Muscle of leg (tissue), 11 donors: Measurements from ENCODE around the gene FKBP8. TPM values are rescaled to one million over a fixed set of nuclear protein-coding genes. Genes with fewer than 3 reads are reported as not detected.
A peak's percentile ranks its signal among the peaks of the same experiment; 100 is the strongest.

ENCODE experiments used
- DNase-seq: peaks from one replicate; pipeline ENCODE4 v3.0.0; 2013
- H3K27ac ChIP-seq: one replicate; pipeline ENCODE4 v1.5.1; 2013; ENCODE audit warnings: mild to moderate bottlenecking, low read length, control low read depth
- H3K27me3 ChIP-seq: one replicate; pipeline ENCODE4 v1.6.1; 2013; ENCODE audit warnings: low read length; ENCODE audit not compliant: control insufficient read depth, insufficient read depth
- H3K36me3 ChIP-seq: one replicate; pipeline ENCODE4 v1.6.1; 2013; ENCODE audit warnings: low read length; ENCODE audit not compliant: control insufficient read depth, insufficient read depth
- H3K4me1 ChIP-seq: one replicate; pipeline ENCODE4 v1.6.1; 2013; ENCODE audit warnings: low read length; ENCODE audit not compliant: control insufficient read depth, insufficient read depth
- H3K4me3 ChIP-seq: one replicate; pipeline ENCODE4 v1.5.1; 2013; ENCODE audit warnings: low read length, control low read depth
- H3K9me3 ChIP-seq: replicated peaks from 2 replicates; pipeline ENCODE4 v1.6.1; 2013; ENCODE audit warnings: low read depth, low read length; ENCODE audit not compliant: control insufficient read depth
- WGBS: methylation state at CpG from one replicate; pipeline ENCODE4 v1.1.5; 2013; ENCODE audit warnings: missing lambda C conversion rate; ENCODE audit not compliant: insufficient coverage; 5-methylcytosine and 5-hydroxymethylcytosine counted together
- polyA plus RNA-seq, 8 donors: library from polyadenylated mRNA; unstranded; fragments of 120-200 nt; gene quantifications; one replicate each; pipeline versions ENCODE4 v1.2.1 to v1.2.3, GENCODE V29; 2013; ENCODE audit warnings: inconsistent platforms in 1 of 8, low replicate concordance in 1 of 8; ENCODE audit not compliant: insufficient read length in 8 of 8, insufficient read depth in 1 of 8
- total RNA-seq: library from RNA; stranded (reverse); fragments of 120-200 nt; gene quantifications from one replicate; pipeline ENCODE4 v1.2.4, GENCODE V29; 2013

FKBP8 gene
- total and polyA plus RNA-seq, 9 donors, result 98.8 to 150 (median 136) TPM

- H3K9me3 ChIP-seq, result no peaks in the 10 kb centered on the region
- H3K4me1 ChIP-seq, result peaks cover 88% of the 10 kb centered on the region
- DNase-seq, result peak; percentile 49
- peak overlapping the region; percentile 65 for H3K27ac ChIP-seq
- H3K36me3 ChIP-seq, result no peaks in the 10 kb centered on the region
- H3K27me3 ChIP-seq, result no peaks in the 10 kb centered on the region
- H3K4me3 ChIP-seq, result no peak overlapping the region
- WGBS, result 75% methylated on average over 16 of the region's 17 CpGs
Measured at GRCh38 chr19:18502638-18503294, 40.6 kb downstream of the FKBP8 start.

DNA sequence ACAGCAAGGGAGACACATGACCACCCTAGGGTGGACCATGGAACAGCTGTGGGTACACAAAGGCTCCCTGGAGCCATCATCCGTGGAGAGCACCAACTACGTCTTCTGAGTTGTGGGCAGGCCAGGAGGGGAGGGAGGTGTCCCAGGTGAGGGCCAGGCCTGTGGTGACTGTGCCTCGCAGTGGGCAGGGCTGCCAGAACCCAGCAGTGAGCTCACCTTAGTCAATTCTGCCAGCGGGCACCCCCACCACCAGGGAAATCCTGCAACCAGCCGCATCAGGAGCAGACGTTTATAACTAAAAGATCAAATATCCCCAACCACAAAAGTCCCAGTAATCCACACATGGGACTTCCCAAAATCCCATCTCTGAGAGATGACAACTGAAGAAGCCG, 41.1 kb downstream of the FKBP8 start:
- Histone ChIP-seq H3K27me3 (no peaks in the 10 kb centered on the region), H3K4me3 (no peak overlapping the region)
- WGBS, result 70% methylated on average over 4 of the region's 7 CpGs

DNA sequence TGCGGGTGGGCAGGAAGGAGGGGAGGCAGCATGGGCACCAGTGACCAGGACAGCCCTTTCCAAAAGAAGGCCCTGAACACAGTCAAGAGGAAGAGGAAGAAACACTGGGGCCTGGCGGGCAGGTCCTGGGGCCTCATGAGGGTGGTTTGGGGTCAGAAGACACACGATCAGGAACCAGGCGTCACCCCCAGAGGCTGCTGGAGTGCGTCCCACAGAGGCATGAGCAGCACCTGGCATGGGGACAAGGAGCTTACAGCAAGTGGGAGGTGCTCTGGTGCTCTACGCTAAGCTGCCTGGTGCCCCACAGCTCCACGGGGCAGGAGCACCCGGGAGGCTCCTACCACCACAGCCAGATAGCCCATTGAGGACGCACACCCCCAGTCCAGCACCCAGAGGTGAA, 41.5 kb downstream of the FKBP8 start:
- Histone ChIP-seq H3K9me3 (no peaks in the 10 kb centered on the region), H3K36me3 (no peaks in the 10 kb centered on the region), H3K27ac (peak overlapping the region; percentile 65), H3K27me3 (no peaks in the 10 kb centered on the region), H3K4me1 (peaks cover 79% of the 10 kb centered on the region), H3K4me3 (no peak overlapping the region)
- DNase-seq, result no peak
- 56% methylated on average over 9 of the region's 9 CpGs for WGBS

More for the DNA sequence above, 41.1 kb downstream of the FKBP8 start:
- Histone ChIP-seq H3K9me3 (no peaks in the 10 kb centered on the region), H3K4me1 (peaks cover 83% of the 10 kb centered on the region), H3K36me3 (no peaks in the 10 kb centered on the region), H3K27ac (peak overlapping the region; percentile 65)
- no peak for DNase-seq

DNA sequence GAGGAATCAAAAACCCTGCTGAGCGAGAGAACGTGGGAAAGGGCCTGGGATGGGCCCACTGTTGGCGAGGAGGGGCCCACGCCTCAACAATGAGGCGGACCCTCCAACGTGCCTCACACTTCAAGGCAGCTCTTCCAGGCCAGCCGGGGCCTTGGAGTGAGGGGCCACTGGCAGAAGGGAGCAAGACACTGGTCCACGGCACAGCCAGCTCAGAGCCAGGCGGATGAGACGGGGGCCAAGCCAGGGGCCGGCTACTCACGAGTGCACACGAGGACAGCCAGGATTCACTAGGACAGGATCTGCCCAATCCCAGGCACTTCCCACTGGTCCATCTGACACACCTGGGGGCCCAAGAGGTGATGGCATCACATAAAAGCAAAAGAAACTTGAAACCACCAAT, 42.0 kb downstream of the FKBP8 start:
- Histone ChIP-seq H3K27me3 (no peaks in the 10 kb centered on the region), H3K4me3 (no peak overlapping the region), H3K4me1 (peaks cover 77% of the 10 kb centered on the region), H3K9me3 (no peaks in the 10 kb centered on the region), H3K27ac (peak overlapping the region; percentile 7), H3K36me3 (no peaks in the 10 kb centered on the region)
- WGBS, result 81% methylated on average over 13 of the region's 13 CpGs
- no peak for DNase-seq

- 40% methylated on average over 9 of the region's 11 CpGs for WGBS
- no peak for DNase-seq
- H3K27me3 ChIP-seq, result no peaks in the 10 kb centered on the region
Measured at GRCh38 chr19:18500799-18501198, 42.6 kb downstream of the FKBP8 start.

GRCh38 chr19:18500376-18500775, 43.0 kb downstream of the FKBP8 start:
- H3K27ac ChIP-seq, result peak overlapping the region; percentile 75
- H3K36me3 ChIP-seq, result no peaks in the 10 kb centered on the region
- H3K9me3 ChIP-seq, result no peaks in the 10 kb centered on the region
- peaks cover 75% of the 10 kb centered on the region for H3K4me1 ChIP-seq
- peak; percentile 68 for DNase-seq
- no peak overlapping the region for H3K4me3 ChIP-seq
- no peaks in the 10 kb centered on the region for H3K27me3 ChIP-seq
- 36% methylated on average over 7 of the region's 7 CpGs for WGBS

More at GRCh38 chr19:18500799-18501198, 42.6 kb downstream of the FKBP8 start:
- Histone ChIP-seq H3K9me3 (no peaks in the 10 kb centered on the region), H3K4me3 (no peak overlapping the region), H3K27ac (peak overlapping the region; percentile 75), H3K36me3 (no peaks in the 10 kb centered on the region), H3K4me1 (peaks cover 77% of the 10 kb centered on the region)

DNA sequence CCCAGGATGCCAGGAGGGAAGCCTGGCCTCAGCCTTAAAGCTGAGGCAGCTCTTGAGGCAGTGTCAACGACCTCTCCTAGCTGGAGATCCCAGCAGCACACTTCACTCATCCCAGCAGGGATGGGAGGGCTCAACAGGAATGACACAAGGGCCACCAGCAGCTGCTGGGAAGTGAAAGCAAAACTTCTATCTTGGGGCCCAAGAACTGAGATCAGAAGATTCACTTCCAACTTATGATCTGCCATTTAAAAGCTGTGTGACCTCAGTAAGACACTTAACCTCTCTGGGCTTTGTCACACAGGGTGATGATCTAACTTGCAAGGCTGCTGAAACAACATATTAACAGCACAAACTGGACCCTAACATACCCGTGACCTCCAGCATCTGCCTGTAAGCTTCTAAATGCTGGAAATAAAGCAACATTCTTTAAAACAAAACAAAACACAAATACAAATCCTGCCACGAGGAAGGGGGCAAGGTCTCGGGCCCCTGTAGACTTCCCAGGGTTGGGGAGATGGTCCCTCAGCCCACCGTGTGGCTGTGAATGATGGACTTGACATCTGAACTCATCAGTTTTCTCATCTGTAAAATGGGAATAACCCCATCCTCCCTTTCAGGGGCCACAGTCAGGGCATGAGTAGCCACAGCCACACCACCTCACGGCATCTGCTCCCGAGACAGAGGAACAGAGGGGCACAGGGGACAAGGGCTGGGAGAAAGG, 44.2 kb downstream of the FKBP8 start:
- H3K36me3 ChIP-seq, result no peaks in the 10 kb centered on the region
- H3K4me1 ChIP-seq, result peaks cover 75% of the 10 kb centered on the region
- no peak for DNase-seq
- WGBS, result 60% methylated on average over 2 of the region's 7 CpGs
- H3K4me3 ChIP-seq, result no peak overlapping the region
- no peaks in the 10 kb centered on the region for H3K9me3 ChIP-seq
- peak overlapping the region; percentile 3 for H3K27ac ChIP-seq
- H3K27me3 ChIP-seq, result no peaks in the 10 kb centered on the region

DNA sequence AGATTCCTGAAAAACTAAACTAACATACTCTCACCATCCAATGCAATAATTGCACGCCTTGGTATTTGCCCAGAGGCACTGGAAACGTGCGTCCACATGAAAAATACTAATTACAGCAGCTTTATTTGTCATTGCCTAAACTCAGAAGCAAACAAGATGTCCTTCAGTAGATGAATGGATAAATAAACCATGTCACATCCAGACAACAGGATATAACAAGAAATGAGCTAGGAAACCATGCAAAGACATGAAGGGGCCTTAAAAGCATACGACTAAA, 46.5 kb downstream of the FKBP8 start:
- H3K27ac ChIP-seq, result no peak overlapping the region
- no peaks in the 10 kb centered on the region for H3K27me3 ChIP-seq
- H3K36me3 ChIP-seq, result no peaks in the 10 kb centered on the region
- DNase-seq, result no peak
- H3K4me3 ChIP-seq, result no peak overlapping the region
- WGBS, result 100% methylated on average over 1 of the region's 4 CpGs
- peaks cover 64% of the 10 kb centered on the region for H3K4me1 ChIP-seq
- no peaks in the 10 kb centered on the region for H3K9me3 ChIP-seq

GRCh38 chr19:18496167-18496979, 47.0 kb downstream of the FKBP8 start:
- no peaks in the 10 kb centered on the region for H3K27me3 ChIP-seq
- no peaks in the 10 kb centered on the region for H3K9me3 ChIP-seq
- peaks cover 59% of the 10 kb centered on the region for H3K4me1 ChIP-seq
- no peak overlapping the region for H3K4me3 ChIP-seq
- DNase-seq, result no peak
- no peaks in the 10 kb centered on the region for H3K36me3 ChIP-seq
- H3K27ac ChIP-seq, result no peak overlapping the region
- 58% methylated on average over 7 of the region's 11 CpGs for WGBS

DNA sequence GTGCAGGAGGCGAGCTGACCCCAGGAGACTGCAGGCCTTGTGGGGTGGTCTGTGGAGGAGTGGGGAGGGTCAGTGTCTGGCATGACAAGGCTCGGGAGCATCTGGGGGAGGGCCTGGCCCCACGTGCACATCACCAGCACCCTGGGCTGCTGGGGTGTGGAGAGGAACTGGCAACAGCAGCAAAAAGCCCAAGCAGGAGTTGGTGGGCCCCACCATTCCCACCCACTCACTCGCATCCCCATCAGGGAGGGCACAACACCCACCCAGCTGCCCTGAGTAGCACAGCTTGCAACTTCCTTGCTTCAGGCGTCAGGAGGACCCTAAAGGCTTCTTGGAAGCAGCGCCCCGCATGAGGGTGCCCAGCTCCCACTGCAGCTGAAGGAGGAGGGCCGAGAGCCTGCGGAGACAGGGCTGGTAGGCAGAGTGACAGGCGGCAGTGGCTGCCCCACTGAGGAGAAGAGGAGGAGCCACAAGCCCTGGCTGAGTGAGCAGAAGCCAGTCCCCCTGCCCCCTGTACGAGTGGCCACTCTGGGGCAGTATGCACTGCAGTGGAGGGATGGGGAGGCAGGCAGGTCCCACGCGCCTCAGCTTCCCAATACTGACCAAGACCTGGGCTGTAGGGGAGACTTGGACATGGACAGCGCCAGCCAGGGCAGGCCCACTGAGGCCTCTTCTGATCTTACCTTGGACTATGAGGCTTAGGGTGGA, 48.0 kb downstream of the FKBP8 start:
- no peak for DNase-seq
- Histone ChIP-seq H3K27me3 (no peaks in the 10 kb centered on the region), H3K4me3 (no peak overlapping the region), H3K4me1 (peaks cover 49% of the 10 kb centered on the region), H3K36me3 (no peaks in the 10 kb centered on the region), H3K9me3 (no peaks in the 10 kb centered on the region), H3K27ac (no peak overlapping the region)
- 78% methylated on average over 10 of the region's 14 CpGs for WGBS
